ENCODE results near the gene SCIN.
"Not testable (repeated sequence)": the region's sequence is repeated elsewhere in the genome, so short reads cannot be mapped to it uniquely, and the experiment has no call there.

SCIN gene

GRCh38 chr7:12690041-12690878 lies 119.7 kb downstream of the SCIN start:
- DNase-seq: no peak

DNA sequence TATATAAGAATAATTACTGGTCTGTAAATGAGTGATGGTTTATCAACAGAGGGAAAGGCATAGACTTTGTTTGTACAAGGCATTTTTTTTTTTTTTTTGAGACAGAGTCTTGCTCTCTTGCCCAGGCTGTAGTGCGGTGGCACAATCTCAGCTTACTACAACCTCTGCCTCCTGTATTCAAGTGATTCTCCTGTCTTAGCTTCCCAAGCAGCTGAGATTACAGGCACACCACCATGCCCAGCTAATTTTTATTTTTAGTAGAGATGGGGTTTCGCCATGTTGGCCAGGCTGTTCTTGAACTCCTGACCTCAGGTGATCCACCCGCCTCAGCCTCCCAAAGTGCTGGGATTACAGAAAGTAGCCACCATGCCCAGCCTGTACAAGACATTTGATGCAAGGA lies 120.9 kb downstream of the SCIN start:
- not testable (repeated sequence) for DNase-seq

GRCh38 chr7:12692035-12692434 lies 121.5 kb downstream of the SCIN start:
- DNase-seq: no peak

GRCh38 chr7:12692479-12693259 lies 122.1 kb downstream of the SCIN start:
- no peak for DNase-seq

- no peak for DNase-seq
These were observed 124.3 kb downstream of the SCIN start for GRCh38 chr7:12694817-12695216.

DNA sequence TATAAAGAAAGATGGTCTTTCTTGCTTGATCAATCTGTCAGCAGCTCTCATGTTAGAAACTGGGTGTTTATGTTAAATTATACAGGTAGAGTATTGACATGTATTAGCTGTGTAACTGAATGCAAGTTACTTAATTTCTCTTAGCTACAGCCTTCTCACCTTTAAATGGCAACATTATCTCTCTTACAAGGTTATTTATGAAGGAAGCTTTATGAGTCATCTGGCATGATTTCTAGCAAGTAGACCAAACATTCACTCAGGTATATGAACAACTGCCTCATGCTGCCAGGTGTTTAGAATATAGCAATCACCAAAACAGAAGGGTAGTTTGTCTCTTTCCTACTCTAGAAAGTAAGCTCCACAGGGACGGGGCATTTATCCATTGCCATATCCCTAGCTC lies 125.4 kb downstream of the SCIN start:
- DNase-seq: no peak

GRCh38 chr7:12699299-12699698 lies 128.8 kb downstream of the SCIN start:
- no peak for DNase-seq

GRCh38 chr7:12701433-12701832 lies 130.9 kb downstream of the SCIN start:
- DNase-seq: no peak

DNA sequence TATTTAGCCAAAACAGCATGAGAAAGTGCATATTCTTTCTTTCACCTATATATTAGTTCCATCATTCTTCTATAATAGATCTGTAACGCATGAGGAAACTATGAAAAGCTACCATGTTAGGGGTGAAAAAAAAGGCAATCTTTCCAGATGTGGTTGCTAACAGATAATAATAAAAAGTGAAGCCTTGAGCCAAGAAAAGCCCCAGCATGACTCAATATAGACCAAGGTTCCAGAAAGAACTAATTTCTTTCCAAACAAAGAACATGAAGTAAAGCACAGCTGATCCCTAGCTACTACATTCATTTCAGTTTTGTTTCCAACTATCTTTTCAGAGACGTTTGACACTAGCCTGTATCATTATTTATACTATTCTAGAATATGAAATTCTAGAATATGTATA lies 133.4 kb downstream of the SCIN start:
- no peak for DNase-seq

- DNase-seq: no peak
These were observed 135.4 kb downstream of the SCIN start for GRCh38 chr7:12705878-12706277.

- DNase-seq: peak; percentile 37
These were observed 136.5 kb downstream of the SCIN start for GRCh38 chr7:12706900-12707536.

DNA sequence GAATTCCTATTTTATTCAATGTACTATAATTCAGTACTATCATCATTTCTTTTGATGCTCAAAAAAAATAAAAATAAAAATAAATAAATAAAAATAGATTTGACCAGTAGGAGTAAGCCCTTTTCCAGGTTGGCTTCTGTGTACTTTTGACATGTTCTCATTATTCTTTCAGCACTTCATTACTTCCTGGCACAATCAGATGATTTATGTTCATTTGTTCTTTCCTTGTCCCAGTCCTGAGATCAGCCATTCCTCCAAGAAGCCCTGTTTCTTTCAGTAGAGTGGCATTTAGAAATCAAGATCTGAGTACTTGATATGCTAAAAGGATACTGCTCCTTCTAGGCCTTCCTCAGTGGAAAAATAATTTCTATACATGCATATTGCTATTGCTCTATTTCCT lies 137.8 kb downstream of the SCIN start:
- no peak for DNase-seq

All from NCI-H510A (cell line).